RPMI7951 (cell line): Measurements from ENCODE around the gene TCEAL2. TPM values are rescaled to one million over a fixed set of nuclear protein-coding genes. Genes with fewer than 3 reads are reported as not detected.
"Not testable (repeated sequence)": the region's sequence is repeated elsewhere in the genome, so short reads cannot be mapped to it uniquely, and the experiment has no call there.

Source experiments
- DNase-seq: peaks from one replicate; pipeline ENCODE4 v3.0.0-alpha.2; 2012; ENCODE audit warnings: low read depth
- total RNA-seq: library from RNA; depleted of rRNA; stranded (reverse); fragments of >200 nt; shearing (Covaris generic); gene quantifications from 2 replicates; pipeline ENCODE4 v1.2.3, GENCODE V29; 2014; rRNA removed

The TCEAL2 gene
- total RNA-seq, result not detected in 2 replicates

DNA sequence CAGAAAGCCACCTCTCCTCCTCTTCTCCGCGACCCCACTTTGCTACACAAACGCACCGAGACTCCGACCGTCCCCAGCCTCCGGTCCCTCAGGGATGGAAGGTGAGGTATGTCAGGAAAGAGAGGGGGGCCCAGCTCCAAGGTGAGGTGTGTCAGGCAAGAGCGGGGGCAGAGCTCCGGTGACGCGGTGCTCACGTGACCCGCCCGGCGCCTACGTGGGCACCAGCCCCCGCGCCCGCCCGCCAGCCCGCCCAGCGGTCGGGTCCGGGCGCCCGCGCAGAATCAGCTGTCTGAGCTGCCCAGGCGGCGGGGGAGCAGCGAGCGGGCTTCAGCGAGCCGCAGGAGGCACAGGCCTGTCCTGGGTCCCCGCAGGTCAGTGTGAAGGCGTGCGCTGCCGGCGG, at the start of gene TCEAL2:
TCEAL2 (plus strand) TSS at position 244 of the 400 bp plus-strand sequence. CDS start 1,152 bp downstream, outside the sequence.
- not testable (repeated sequence) for DNase-seq

DNA sequence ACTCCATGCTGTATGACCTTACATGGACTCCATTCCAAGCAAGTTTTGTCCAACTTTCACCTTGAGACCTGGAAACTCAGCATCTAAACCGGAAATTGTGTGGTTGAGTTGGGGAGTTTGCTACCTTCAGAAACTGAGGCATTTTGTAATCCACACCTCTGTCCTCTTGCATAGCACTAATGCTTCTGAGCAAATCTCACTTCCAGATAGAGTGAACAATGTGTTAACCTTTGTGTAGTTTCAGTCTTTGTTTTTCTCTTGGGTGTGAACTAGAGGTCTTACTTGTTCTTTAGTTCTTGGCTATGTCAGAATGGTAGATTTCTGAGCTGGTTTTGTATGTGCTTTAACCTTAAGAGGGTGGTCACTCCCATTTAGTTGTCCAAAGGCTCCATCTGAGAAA, 48.1 kb upstream of the TCEAL2 start:
- no peak for DNase-seq

GRCh38 chrX:102085706-102086105, 39.8 kb upstream of the TCEAL2 start:
- DNase-seq, result peak; percentile 0

- DNase-seq, result no peak
Measured at GRCh38 chrX:102113367-102113766, 12.1 kb upstream of the TCEAL2 start.

GRCh38 chrX:102115748-102116147, 9.7 kb upstream of the TCEAL2 start:
- no peak for DNase-seq

DNA sequence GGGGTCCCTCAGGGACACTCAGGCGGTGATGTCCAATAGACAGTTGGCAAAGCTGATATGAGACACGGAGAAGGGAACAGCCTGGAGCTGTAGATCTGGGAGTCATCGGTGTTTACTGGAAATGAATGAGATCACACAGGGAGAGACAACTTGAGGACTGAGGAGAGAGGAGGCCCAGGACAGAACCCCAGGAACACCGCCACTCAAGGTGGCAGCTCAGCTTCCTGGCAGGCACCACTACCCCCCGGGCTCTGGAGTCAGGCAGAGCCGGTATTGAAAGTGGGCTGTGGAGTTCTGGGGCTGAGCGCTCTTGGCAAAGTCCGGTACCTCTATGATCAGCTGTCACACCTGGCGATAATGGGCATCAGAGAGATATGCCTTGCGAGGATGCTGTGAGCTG, 465 bp upstream of the TCEAL2 start:
- not testable (repeated sequence) for DNase-seq

DNA sequence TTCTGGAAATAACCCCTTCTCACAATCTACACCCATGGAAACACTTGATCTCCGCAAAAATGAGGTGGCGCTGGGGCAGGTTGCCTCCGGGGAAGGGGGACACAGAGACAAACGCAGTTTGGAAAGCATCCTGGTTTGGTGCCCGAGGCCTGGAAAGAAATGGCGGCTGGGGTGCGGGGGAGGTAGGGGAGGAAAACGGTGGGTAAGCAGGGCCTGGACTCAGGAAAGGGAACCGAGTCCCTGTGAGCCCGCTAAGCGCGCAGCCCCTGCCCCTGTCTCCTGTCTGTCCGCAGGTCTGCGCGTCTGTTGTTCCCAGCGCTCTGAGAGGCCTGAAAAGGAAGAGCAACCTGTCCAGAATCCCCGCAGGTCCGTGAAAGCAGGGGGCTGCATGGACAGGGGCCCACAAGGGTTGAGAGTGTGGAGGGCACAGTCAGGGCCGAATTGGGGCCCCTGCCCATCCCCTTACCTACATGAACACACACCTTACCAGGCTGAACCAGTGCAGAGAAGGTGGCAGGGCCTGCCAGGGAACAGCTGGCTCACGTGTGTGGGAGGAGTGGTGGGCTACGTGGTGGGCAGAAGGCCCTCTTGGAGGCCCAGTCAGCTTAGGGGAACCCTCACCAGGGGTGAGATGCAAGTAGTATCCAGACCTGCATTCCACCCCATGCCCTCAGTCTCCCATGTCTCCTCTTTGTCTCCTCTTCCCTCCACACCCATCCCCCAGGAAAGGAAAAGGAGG, 770 bp downstream of the TCEAL2 start:
- not testable (repeated sequence) for DNase-seq

GRCh38 chrX:102126863-102127262, 1.4 kb downstream of the TCEAL2 start:
- DNase-seq, result no peak

- DNase-seq, result peak; percentile 3
Measured at GRCh38 chrX:102129473-102129872, 4.0 kb downstream of the TCEAL2 start.

DNA sequence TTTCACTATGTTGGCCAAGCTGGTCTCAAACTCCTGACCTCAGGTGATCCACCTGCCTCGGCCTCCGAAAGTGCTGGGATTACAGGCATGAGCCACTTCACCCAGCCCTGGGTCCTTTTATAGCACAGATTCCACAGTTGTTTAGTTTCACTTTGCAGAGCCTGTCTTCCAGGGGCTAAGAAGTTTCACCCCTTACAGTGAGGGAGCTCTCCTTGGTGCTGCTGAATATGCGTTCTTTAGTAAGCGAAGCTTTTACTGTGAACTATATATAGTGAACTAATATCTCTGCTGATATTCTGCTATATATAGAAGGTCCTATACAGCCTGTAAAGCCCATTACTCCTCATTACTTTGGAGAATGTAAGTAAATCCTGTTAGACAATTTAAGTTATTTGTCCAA, 12.6 kb downstream of the TCEAL2 start:
- peak; percentile 2 for DNase-seq

DNA sequence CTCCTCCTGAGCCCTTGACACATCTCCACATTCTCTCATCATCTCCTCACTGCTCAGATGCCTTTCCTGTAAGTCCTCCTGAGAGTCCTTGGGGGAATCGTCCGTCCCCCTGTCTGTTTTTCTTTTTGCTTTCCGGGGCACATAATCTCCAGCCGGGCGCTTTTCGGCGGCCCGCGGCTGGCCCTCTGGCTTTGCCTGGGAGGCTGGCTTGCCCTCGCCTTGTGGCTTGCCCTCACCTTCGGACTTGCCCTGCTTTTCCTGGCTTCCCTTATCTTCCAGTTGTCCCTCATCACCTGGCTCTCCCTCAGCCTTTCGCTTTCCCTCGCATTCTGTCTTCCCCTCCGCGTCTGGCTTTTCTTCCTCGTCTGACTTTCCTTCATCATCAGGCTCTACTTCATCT, 15.4 kb downstream of the TCEAL2 start:
- DNase-seq, result not testable (repeated sequence)

- DNase-seq, result not testable (repeated sequence)
Measured at GRCh38 chrX:102141631-102142030, 16.2 kb downstream of the TCEAL2 start.

DNA sequence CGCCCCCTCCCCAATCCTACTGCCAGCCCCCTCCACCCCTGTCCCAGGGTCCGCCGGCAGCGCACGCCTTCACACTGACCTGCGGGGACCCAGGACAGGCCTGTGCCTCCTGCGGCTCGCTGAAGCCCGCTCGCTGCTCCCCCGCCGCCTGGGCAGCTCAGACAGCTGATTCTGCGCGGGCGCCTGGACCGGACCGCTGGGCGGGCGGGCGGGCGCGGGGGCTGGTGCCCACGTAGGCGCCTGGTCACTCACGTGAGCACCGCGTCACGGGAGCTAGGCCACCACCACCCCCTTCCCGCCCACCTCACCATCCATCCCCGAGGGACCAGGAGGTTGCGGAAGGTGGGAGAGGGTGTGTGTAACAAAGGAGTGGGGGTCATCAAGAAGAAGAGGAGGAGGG, 16.8 kb downstream of the TCEAL2 start, which contains the start of gene TCEAL6:
TCEAL6 (minus strand) TSS at position 208 of the 400 bp plus-strand sequence.
- DNase-seq, result not testable (repeated sequence)

- no peak for DNase-seq
Measured at GRCh38 chrX:102154218-102154860, 28.9 kb downstream of the TCEAL2 start.

DNA sequence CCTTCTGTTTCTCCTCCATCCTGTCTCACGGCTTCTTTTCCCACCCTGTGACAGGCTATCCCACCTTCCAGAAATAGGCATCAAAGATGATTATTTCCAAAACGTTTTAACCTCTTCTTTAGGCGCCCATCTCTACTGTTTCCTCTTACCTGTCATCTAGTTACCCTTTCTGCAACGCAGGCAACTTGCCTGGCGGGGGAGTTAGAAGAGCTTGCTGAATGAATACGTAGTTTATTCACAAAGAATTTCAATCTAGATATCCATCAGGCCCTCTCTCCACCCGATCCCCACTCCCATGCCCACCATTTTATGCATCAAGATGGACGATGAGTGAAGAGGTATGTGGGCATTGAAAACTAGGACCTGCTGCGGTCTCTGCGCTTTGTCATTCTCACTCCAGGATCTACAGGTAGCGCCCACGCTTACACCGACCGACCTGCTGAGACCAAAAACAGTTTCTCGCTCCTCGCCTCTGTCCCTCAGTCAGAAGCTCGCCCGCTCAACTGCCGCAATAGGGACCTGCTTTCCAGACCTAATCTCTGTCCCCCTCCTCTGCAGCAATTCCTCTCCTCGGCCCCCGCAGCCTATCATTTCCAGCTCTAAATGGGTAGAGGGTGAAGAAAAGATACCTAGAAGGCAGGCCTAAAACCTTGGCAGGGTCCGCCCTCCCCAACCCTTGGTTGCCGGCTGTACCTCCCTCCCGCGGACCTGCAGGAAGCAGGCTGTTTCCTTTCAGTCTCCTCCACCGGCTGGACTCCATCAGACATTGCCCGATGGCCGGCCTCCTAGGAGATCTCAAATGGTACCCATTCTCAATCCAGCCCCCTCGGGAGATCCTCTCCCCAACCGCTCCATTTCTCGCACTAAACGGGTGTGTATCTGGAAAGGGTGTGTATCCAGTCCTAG, 29.7 kb downstream of the TCEAL2 start:
- DNase-seq, result no peak

GRCh38 chrX:102155806-102156179, 30.3 kb downstream of the TCEAL2 start, which contains the start of gene BEX5:
TSS of gene BEX5 (minus strand) at chrX:102155977. CDS start at chrX:102154265, 1,712 bp downstream.
- peak; percentile 60 for DNase-seq

Other genes starting within 250 kb of the TCEAL2 start
- gene ZMAT1, start 193.7 kb upstream of the TCEAL2 start, total RNA-seq, result not detected in 2 replicates
- not detected in 2 replicates for gene TCEAL6, start 16.8 kb downstream of the TCEAL2 start, total RNA-seq
- 0.60 TPM in 1 of 2 replicates, not detected in the other for gene BEX5, start 30.3 kb downstream of the TCEAL2 start, total RNA-seq
- gene TCP11X1, start 89.6 kb downstream of the TCEAL2 start, total RNA-seq, result not detected in 2 replicates
- gene NXF2, start 121.5 kb downstream of the TCEAL2 start, total RNA-seq, result not detected in 2 replicates